HG02623 (cell line): ENCODE data around the gene PRKAG3.
"Not testable (repeated sequence)": the region's sequence is repeated elsewhere in the genome, so short reads cannot be mapped to it uniquely, and the experiment has no call there.

Source experiments
- ATAC-seq: cut with Tn5 transposase; IDR thresholded peaks from one replicate; pipeline ENCODE4 v1.9.1; 2021; ENCODE audit warnings: moderate library complexity; ENCODE audit not compliant: unreplicated experiment

The PRKAG3 gene

GRCh38 chr2:218785103-218785502 lies 46.5 kb downstream of the PRKAG3 start:
- no peak for ATAC-seq

- no peak for ATAC-seq
These were observed 47.9 kb downstream of the PRKAG3 start for GRCh38 chr2:218783688-218784087.

GRCh38 chr2:218782528-218782844 lies 49.1 kb downstream of the PRKAG3 start:
- ATAC-seq, result no peak

GRCh38 chr2:218781691-218782527 lies 49.7 kb downstream of the PRKAG3 start, which contains the start of gene CYP27A1:
TSS of gene CYP27A1 (plus strand) at chr2:218782147. CDS start at chr2:218782183, 36 bp downstream.
- no peak for ATAC-seq

GRCh38 chr2:218780851-218781690 lies 50.5 kb downstream of the PRKAG3 start:
- ATAC-seq, result no peak

GRCh38 chr2:218780046-218780445 lies 51.6 kb downstream of the PRKAG3 start:
- ATAC-seq, result no peak

GRCh38 chr2:218777276-218777990 lies 54.2 kb downstream of the PRKAG3 start:
- no peak for ATAC-seq

GRCh38 chr2:218776488-218776887 lies 55.1 kb downstream of the PRKAG3 start:
- no peak for ATAC-seq

- ATAC-seq, result no peak
These were observed 57.7 kb downstream of the PRKAG3 start for GRCh38 chr2:218773881-218774280.

GRCh38 chr2:218772759-218773158 lies 58.8 kb downstream of the PRKAG3 start:
- not testable (repeated sequence) for ATAC-seq
